ENCODE data around the gene CGREF1. TPM values are rescaled to one million over a fixed set of nuclear protein-coding genes. Genes with fewer than 3 reads are reported as not detected.
"Not testable (repeated sequence)": the region's sequence is repeated elsewhere in the genome, so short reads cannot be mapped to it uniquely, and the experiment has no call there.

Gene CGREF1
- total and polyA plus RNA-seq, 2 donors (not counting 1 experiment from before 2014, with no cell fraction given): 1.5 to 2.3 TPM

- DNase-seq (ENCODE audit: low read depth in 2 of 2): no peak
- Histone ChIP-seq H3K9me3 (ENCODE audit: control insufficient read depth, insufficient read depth, low read depth, low read length) (no peaks in the 10 kb centered on the region), H3K27me3 (ENCODE audit: control insufficient read depth, insufficient read depth, low read length) (peaks cover 36% of the 10 kb centered on the region), H2AFZ (ENCODE audit: low read length) (no peak overlapping the region), H3K79me2 (ENCODE audit: control insufficient read depth, insufficient read depth, low read length) (no peaks in the 10 kb centered on the region), H3K4me2 (ENCODE audit: extremely low read depth, insufficient read depth, low read length) (no peak overlapping the region), H3K4me3 (replicated peaks in 1 of 4; ENCODE audit: control extremely low read depth in 1 of 4, insufficient read depth in 1 of 4, low read depth in 3 of 4, low read length in 4 of 4) (no peak overlapping the region), H3K9ac (ENCODE audit: insufficient read depth, low read length) (no peak overlapping the region), H3K27ac (ENCODE audit: insufficient read depth, low read length) (no peak overlapping the region), H3K4me1 (ENCODE audit: control insufficient read depth, extremely low read depth, insufficient read depth, low read length) (no peaks in the 10 kb centered on the region), H3K36me3 (ENCODE audit: control insufficient read depth, insufficient read depth, low read length) (no peaks in the 10 kb centered on the region), H4K20me1 (ENCODE audit: control insufficient read depth, extremely low read depth, insufficient read depth, low read length) (no peaks in the 10 kb centered on the region)
- TF ChIP-seq CTCF (conservative IDR thresholded peaks at IDR 0.05 in 1 of 2, IDR thresholded peaks at IDR 0.05 in 1 of 2; ENCODE audit: low read depth in 1 of 2, low read length in 2 of 2): no peak
- TF ChIP-seq EZH2 (IDR thresholded peaks at IDR 0.05; ENCODE audit: low read length, missing control alignments): no peak
Measured at GRCh38 chr2:27121906-27122305, 3.0 kb upstream of the CGREF1 start.

GRCh38 chr2:27119330-27119670, 372 bp upstream of the CGREF1 start:
- peaks cover 39% of the 10 kb centered on the region for H3K27me3 ChIP-seq (ENCODE audit: control insufficient read depth, insufficient read depth, low read length)

DNA sequence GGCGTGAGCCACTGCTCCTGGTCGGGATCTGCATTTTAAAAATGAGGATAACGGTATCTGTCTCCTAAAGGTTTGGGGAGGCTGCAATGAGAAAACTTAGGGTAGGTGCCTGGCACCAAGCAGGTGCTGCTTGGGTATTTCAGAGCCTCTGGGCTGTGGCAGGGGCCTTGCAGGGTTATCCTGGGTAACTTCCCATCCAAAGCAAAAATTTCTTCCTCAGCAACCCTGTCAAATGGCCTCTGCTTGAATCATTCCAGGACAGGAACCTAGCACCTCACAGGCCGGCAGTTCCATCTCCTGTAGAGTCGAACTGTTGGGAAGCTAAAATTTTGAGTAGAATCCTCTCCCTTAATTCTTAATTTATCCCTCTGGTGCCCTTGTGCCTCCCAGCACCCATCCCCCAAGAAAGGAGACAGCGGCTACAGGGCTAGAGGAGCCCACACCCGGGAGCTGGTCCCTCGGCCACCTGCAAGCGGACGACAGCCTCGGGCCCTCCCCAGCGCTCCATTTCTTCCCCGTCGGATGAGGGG, 868 bp downstream of the CGREF1 start:
- H3K79me2 ChIP-seq (ENCODE audit: control insufficient read depth, insufficient read depth, low read length): no peaks in the 10 kb centered on the region
- H3K4me3 ChIP-seq (replicated peaks in 1 of 4; ENCODE audit: control extremely low read depth in 1 of 4, insufficient read depth in 1 of 4, low read depth in 3 of 4, low read length in 4 of 4): peak overlapping the region; percentile 6 to 50 (median 42)
- no peak overlapping the region for H3K9ac ChIP-seq (ENCODE audit: insufficient read depth, low read length)
- H3K27me3 ChIP-seq (ENCODE audit: control insufficient read depth, insufficient read depth, low read length): peaks cover 38% of the 10 kb centered on the region
- H3K4me1 ChIP-seq (ENCODE audit: control insufficient read depth, extremely low read depth, insufficient read depth, low read length): no peaks in the 10 kb centered on the region
- no peak overlapping the region for H2AFZ ChIP-seq (ENCODE audit: low read length)
- no peak overlapping the region for H3K27ac ChIP-seq (ENCODE audit: insufficient read depth, low read length)
- TF ChIP-seq CTCF (conservative IDR thresholded peaks at IDR 0.05 in 1 of 2, IDR thresholded peaks at IDR 0.05 in 1 of 2; ENCODE audit: low read depth in 1 of 2, low read length in 2 of 2) (no peak), EZH2 (IDR thresholded peaks at IDR 0.05; ENCODE audit: low read length, missing control alignments) (no peak)
- no peaks in the 10 kb centered on the region for H4K20me1 ChIP-seq (ENCODE audit: control insufficient read depth, extremely low read depth, insufficient read depth, low read length)
- peak overlapping the region; percentile 88 for H3K4me2 ChIP-seq (ENCODE audit: extremely low read depth, insufficient read depth, low read length)
- DNase-seq (ENCODE audit: low read depth in 2 of 2): no peak
- H3K9me3 ChIP-seq (ENCODE audit: control insufficient read depth, insufficient read depth, low read depth, low read length): no peaks in the 10 kb centered on the region
- no peaks in the 10 kb centered on the region for H3K36me3 ChIP-seq (ENCODE audit: control insufficient read depth, insufficient read depth, low read length)

More at GRCh38 chr2:27119330-27119670, 372 bp upstream of the CGREF1 start:
- H3K4me3 ChIP-seq (replicated peaks in 1 of 4; ENCODE audit: control extremely low read depth in 1 of 4, insufficient read depth in 1 of 4, low read depth in 3 of 4, low read length in 4 of 4): peak overlapping the region in 3 of 4 experiments; percentile 28 to 47 (median 38)
- H3K27ac ChIP-seq (ENCODE audit: insufficient read depth, low read length); H3K79me2 ChIP-seq (ENCODE audit: control insufficient read depth, insufficient read depth, low read length); H3K9me3 ChIP-seq (ENCODE audit: control insufficient read depth, insufficient read depth, low read depth, low read length); H4K20me1 ChIP-seq (ENCODE audit: control insufficient read depth, extremely low read depth, insufficient read depth, low read length); H3K36me3 ChIP-seq (ENCODE audit: control insufficient read depth, insufficient read depth, low read length); DNase-seq (ENCODE audit: low read depth in 2 of 2); H3K9ac ChIP-seq (ENCODE audit: insufficient read depth, low read length); H3K4me1 ChIP-seq (ENCODE audit: control insufficient read depth, extremely low read depth, insufficient read depth, low read length): not testable (repeated sequence)
- peak overlapping the region; percentile 3 for H2AFZ ChIP-seq (ENCODE audit: low read length)
- peak overlapping the region; percentile 88 for H3K4me2 ChIP-seq (ENCODE audit: extremely low read depth, insufficient read depth, low read length)
